ENCODE data around the gene PGS1.

DNA sequence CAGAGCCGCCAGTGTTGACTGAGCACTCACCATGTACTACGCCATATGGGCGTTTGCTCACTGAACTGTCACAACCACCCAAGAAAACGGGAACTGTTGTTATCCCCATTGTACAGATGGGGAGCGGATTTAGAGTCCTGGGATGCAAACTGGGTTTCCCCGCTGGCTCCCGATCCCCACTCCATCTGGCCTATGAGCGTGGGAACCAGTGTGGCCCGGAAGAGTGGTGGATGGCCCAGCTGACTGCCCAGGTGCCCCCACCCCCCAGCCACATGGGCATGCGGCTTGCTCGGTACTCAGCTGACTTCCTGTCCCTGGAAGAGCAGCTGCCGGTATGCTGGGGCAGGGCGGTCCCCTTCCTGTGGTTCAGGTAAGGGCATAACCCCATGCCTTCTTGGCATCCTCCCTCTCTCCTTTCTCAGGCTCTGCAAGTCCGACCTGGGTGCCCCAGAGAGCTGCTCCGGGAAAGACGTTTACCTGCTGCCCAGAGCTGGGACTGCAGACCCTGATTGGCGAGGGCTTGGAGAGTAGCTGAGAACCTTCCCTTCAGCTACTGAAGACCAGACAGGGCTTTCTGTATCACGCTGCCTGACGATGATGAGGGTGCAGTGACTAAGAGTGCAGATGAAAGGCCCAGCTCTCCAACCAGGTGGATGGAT is 34.8 kb upstream of the PGS1 start:
- TF ChIP-seq TAF1 (IDR thresholded peaks at IDR 0.05; ENCODE audit: low read depth) (no peak), EP300 (IDR thresholded peaks at IDR 0.05; ENCODE audit: borderline replicate concordance) (no peak), NFIC (IDR thresholded peaks at IDR 0.05) (no peak)
